ENCODE results near the gene LGALS7. TPM values are rescaled to one million over a fixed set of nuclear protein-coding genes. Genes with fewer than 3 reads are reported as not detected.

LGALS7 gene
- total RNA-seq, 1 experiment from 2014 or later = not detected

- BruUV-seq (replicated peaks) = no TSS peak
- in situ Hi-C loops (cut with HindIII; ENCODE audit: low pct_unique_long_range_greater_than_20kb, low sequenced_read_pairs) = no loop called here
- intact Hi-C loops (cut with micrococcal nuclease; ENCODE audit: unreplicated experiment) = loop anchor here (5.0 kb wide), 2 partner anchors 102 to 202 kb away; partner anchors contain the start of genes ECH1, MRPS12 and SARS2
These were observed 42.9 kb downstream of the LGALS7 start for GRCh38 chr19:38730470-38730730.

GRCh38 chr19:38729653-38730469 is 43.5 kb downstream of the LGALS7 start:
- in situ Hi-C loops (cut with HindIII; ENCODE audit: low pct_unique_long_range_greater_than_20kb, low sequenced_read_pairs) = no loop called here
- Histone ChIP-seq H3K36me3 (ENCODE audit: control insufficient read depth, insufficient read depth, low read length) (peaks cover 54% of the 10 kb centered on the region), H3K4me1 (ENCODE audit: control insufficient read depth, insufficient read depth, low read length) (peaks cover 96% of the 10 kb centered on the region), H3K27me3 (ENCODE audit: control insufficient read depth, insufficient read depth, low read length) (no peaks in the 10 kb centered on the region), H3K9me3 (ENCODE audit: control insufficient read depth, insufficient read depth, low read depth, low read length) (no peaks in the 10 kb centered on the region), H3K4me3 (ENCODE audit: low read depth in 2 of 2, low read length in 2 of 2) (no peak overlapping the region), H3K27ac (ENCODE audit: low read length) (peak overlapping the region; percentile 93)
- CTCF ChIA-PET = interaction anchor here (0.6 to 0.8 kb wide), 4 partner anchors 12 to 131 kb away, joined by 3 read pairs; no protein-coding TSS in a partner anchor
- peak; percentile 61 for DNase-seq (ENCODE audit: low read depth, low spot score)
- intact Hi-C loops (cut with micrococcal nuclease; ENCODE audit: unreplicated experiment) = loop anchor here (5.0 kb wide), 3 partner anchors 78 to 202 kb away; partner anchors contain the start of genes ECH1, MRPS12 and SARS2
- peak; percentile 46 for ATAC-seq
- BruUV-seq (replicated peaks) = TSS peak; percentile 94
- POLR2A ChIA-PET = no interaction called here
- TF ChIP-seq CTCF (IDR thresholded peaks at IDR 0.05) (no peak), SIN3A (IDR thresholded peaks at IDR 0.05; ENCODE audit: borderline replicate concordance, insufficient read depth, low read depth, low read length) (no peak), TCF7L2 (IDR thresholded peaks at IDR 0.05; ENCODE audit: low read depth, low read length) (no peak), POLR2AphosphoS5 (IDR thresholded peaks at IDR 0.05; ENCODE audit: low read depth, low read length) (no peak)
- TF ChIP-seq, protein P1, sequence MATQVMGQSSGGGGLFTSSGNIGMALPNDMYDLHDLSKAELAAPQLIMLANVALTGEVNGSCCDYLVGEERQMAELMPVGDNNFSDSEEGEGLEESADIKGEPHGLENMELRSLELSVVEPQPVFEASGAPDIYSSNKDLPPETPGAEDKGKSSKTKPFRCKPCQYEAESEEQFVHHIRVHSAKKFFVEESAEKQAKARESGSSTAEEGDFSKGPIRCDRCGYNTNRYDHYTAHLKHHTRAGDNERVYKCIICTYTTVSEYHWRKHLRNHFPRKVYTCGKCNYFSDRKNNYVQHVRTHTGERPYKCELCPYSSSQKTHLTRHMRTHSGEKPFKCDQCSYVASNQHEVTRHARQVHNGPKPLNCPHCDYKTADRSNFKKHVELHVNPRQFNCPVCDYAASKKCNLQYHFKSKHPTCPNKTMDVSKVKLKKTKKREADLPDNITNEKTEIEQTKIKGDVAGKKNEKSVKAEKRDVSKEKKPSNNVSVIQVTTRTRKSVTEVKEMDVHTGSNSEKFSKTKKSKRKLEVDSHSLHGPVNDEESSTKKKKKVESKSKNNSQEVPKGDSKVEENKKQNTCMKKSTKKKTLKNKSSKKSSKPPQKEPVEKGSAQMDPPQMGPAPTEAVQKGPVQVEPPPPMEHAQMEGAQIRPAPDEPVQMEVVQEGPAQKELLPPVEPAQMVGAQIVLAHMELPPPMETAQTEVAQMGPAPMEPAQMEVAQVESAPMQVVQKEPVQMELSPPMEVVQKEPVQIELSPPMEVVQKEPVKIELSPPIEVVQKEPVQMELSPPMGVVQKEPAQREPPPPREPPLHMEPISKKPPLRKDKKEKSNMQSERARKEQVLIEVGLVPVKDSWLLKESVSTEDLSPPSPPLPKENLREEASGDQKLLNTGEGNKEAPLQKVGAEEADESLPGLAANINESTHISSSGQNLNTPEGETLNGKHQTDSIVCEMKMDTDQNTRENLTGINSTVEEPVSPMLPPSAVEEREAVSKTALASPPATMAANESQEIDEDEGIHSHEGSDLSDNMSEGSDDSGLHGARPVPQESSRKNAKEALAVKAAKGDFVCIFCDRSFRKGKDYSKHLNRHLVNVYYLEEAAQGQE (IDR thresholded peaks at IDR 0.05; ENCODE audit: insufficient read depth in 1 of 2, low read depth in 2 of 2, low read length in 1 of 2) = no peak

More at GRCh38 chr19:38730470-38730730, 42.9 kb downstream of the LGALS7 start:
- Histone ChIP-seq H3K9me3 (ENCODE audit: control insufficient read depth, insufficient read depth, low read depth, low read length) (no peaks in the 10 kb centered on the region), H3K4me3 (ENCODE audit: low read depth in 2 of 2, low read length in 2 of 2) (no peak overlapping the region), H3K27ac (ENCODE audit: low read length) (peak overlapping the region; percentile 93), H3K4me1 (ENCODE audit: control insufficient read depth, insufficient read depth, low read length) (peaks cover 96% of the 10 kb centered on the region), H3K36me3 (ENCODE audit: control insufficient read depth, insufficient read depth, low read length) (peaks cover 49% of the 10 kb centered on the region), H3K27me3 (ENCODE audit: control insufficient read depth, insufficient read depth, low read length) (no peaks in the 10 kb centered on the region)
- ChIA-PET POLR2A (interaction anchor here (0.9 kb wide), 1 partner anchor 107 kb away, joined by 4 read pairs; no protein-coding TSS in a partner anchor), CTCF (interaction anchor here (0.7 to 0.8 kb wide), 4 partner anchors 12 to 200 kb away, joined by 3 read pairs; partner anchors contain the start of genes MRPS12 and SARS2)
- TF ChIP-seq POLR2AphosphoS5 (IDR thresholded peaks at IDR 0.05; ENCODE audit: low read depth, low read length) = peak; percentile 38; the same call in 1 of the 2 replicates
- no peak for TF ChIP-seq CTCF (IDR thresholded peaks at IDR 0.05)
- no peak for ATAC-seq
- no peak for DNase-seq (ENCODE audit: low read depth, low spot score)
